ENCODE data around the gene FNDC8. TPM values are rescaled to one million over a fixed set of nuclear protein-coding genes. Genes with fewer than 3 reads are reported as not detected.

FNDC8 gene
- total RNA-seq, 1 donor: not detected

- no peak for TF ChIP-seq CTCF (IDR thresholded peaks at IDR 0.05; ENCODE audit: insufficient read depth, low read length)
- no peak for DNase-seq (ENCODE audit: low read depth)
- no peak overlapping the region for H3K4me3 ChIP-seq (ENCODE audit: low read depth, low read length)
Observed at GRCh38 chr17:35160354-35161201, 39.2 kb downstream of the FNDC8 start.

- no peak for TF ChIP-seq CTCF (IDR thresholded peaks at IDR 0.05; ENCODE audit: insufficient read depth, low read length)
- no peak for DNase-seq (ENCODE audit: low read depth)
Observed at GRCh38 chr17:35161281-35161761, 39.9 kb downstream of the FNDC8 start.

GRCh38 chr17:35162755-35163154 is 41.3 kb downstream of the FNDC8 start:
- no peak for TF ChIP-seq CTCF (IDR thresholded peaks at IDR 0.05; ENCODE audit: insufficient read depth, low read length)
- no peak for DNase-seq (ENCODE audit: low read depth)
- no peak overlapping the region for H3K4me3 ChIP-seq (ENCODE audit: low read depth, low read length)

More at GRCh38 chr17:35161281-35161761, 39.9 kb downstream of the FNDC8 start:
- H3K4me3 ChIP-seq (ENCODE audit: low read depth, low read length): no peak overlapping the region

- no peak for DNase-seq (ENCODE audit: low read depth)
- no peak overlapping the region for H3K4me3 ChIP-seq (ENCODE audit: low read depth, low read length)
- TF ChIP-seq CTCF (IDR thresholded peaks at IDR 0.05; ENCODE audit: insufficient read depth, low read length): no peak
Observed at GRCh38 chr17:35163886-35164285, 42.5 kb downstream of the FNDC8 start.

- no peak overlapping the region for H3K4me3 ChIP-seq (ENCODE audit: low read depth, low read length)
- DNase-seq (ENCODE audit: low read depth): no peak
- TF ChIP-seq CTCF (IDR thresholded peaks at IDR 0.05; ENCODE audit: insufficient read depth, low read length): no peak
Observed at GRCh38 chr17:35164716-35165115, 43.3 kb downstream of the FNDC8 start.

- no peak for TF ChIP-seq CTCF (IDR thresholded peaks at IDR 0.05; ENCODE audit: insufficient read depth, low read length)
- no peak for DNase-seq (ENCODE audit: low read depth)
- H3K4me3 ChIP-seq (ENCODE audit: low read depth, low read length): no peak overlapping the region
Observed at GRCh38 chr17:35166526-35166925, 45.1 kb downstream of the FNDC8 start.

All from fibroblast of the aortic adventitia (primary cell).